Measurements from ENCODE around the gene CD164.

The CD164 gene

DNA sequence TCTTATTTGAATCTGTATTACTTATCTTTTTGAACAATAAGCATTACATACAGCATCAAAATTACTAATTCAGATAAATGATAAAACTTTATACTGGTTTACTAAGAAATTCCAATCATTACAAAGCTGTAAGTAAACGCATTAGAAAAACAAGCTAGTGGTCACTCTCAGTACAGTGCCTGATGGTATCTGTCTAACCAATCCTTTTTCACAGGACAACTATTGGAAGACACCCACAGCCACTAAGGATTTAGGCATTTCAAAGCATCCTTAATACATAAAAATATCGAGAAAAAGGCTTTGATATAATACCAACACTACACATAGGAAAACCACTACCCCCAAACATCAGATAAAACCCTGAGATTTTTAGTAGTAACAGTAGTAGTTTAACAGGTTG, 2.6 kb downstream of the CD164 start:
- no peak for ATAC-seq (ENCODE audit: low read depth)
- Histone ChIP-seq H3K27me3 (ENCODE audit: insufficient read depth, poor library complexity, severe bottlenecking) (no peaks in the 10 kb centered on the region), H3K9me3 (ENCODE audit: severe bottlenecking) (no peaks in the 10 kb centered on the region), H3K4me1 (ENCODE audit: insufficient read depth, poor library complexity, severe bottlenecking) (peaks cover 23% of the 10 kb centered on the region), H3K36me3 (ENCODE audit: low read depth) (peaks cover 50% of the 10 kb centered on the region), H3K4me3 (ENCODE audit: severe bottlenecking) (peak overlapping the region; percentile 78), H3K27ac (ENCODE audit: poor library complexity, severe bottlenecking) (no peak overlapping the region)
- DNase-seq (ENCODE audit: low spot score) = no peak
- TF ChIP-seq, protein P1, sequence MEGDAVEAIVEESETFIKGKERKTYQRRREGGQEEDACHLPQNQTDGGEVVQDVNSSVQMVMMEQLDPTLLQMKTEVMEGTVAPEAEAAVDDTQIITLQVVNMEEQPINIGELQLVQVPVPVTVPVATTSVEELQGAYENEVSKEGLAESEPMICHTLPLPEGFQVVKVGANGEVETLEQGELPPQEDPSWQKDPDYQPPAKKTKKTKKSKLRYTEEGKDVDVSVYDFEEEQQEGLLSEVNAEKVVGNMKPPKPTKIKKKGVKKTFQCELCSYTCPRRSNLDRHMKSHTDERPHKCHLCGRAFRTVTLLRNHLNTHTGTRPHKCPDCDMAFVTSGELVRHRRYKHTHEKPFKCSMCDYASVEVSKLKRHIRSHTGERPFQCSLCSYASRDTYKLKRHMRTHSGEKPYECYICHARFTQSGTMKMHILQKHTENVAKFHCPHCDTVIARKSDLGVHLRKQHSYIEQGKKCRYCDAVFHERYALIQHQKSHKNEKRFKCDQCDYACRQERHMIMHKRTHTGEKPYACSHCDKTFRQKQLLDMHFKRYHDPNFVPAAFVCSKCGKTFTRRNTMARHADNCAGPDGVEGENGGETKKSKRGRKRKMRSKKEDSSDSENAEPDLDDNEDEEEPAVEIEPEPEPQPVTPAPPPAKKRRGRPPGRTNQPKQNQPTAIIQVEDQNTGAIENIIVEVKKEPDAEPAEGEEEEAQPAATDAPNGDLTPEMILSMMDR (IDR thresholded peaks at IDR 0.05; ENCODE audit: poor library complexity, severe bottlenecking) = no peak

DNA sequence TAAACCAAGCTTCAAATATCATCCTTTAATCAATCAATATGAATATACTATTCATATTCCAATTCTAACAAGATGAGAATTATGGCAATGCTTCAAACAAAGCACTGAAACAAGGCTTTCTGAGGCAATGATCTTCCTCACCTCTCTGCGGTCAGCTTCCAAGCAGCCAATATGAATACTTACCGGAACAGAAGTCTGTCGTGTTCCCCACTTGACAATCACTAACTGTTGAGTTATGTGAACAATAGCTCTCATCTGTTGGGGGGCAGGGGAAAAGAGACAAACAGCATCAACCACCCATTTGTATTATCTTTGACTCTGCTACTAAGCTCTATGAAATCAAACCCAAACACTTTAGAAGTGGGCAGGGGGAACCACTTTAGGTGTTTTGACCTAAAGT, 4.5 kb downstream of the CD164 start:
- ATAC-seq (ENCODE audit: low read depth) (no peak), DNase-seq (ENCODE audit: low spot score) (no peak)
- peaks cover 9% of the 10 kb centered on the region for H3K4me1 ChIP-seq (ENCODE audit: insufficient read depth, poor library complexity, severe bottlenecking)
- H3K27me3 ChIP-seq (ENCODE audit: insufficient read depth, poor library complexity, severe bottlenecking) = no peaks in the 10 kb centered on the region
- TF ChIP-seq, protein P1 (IDR thresholded peaks at IDR 0.05; ENCODE audit: poor library complexity, severe bottlenecking) = no peak
- peaks cover 69% of the 10 kb centered on the region for H3K36me3 ChIP-seq (ENCODE audit: low read depth)
- H3K4me3 ChIP-seq (ENCODE audit: severe bottlenecking) = no peak overlapping the region
- H3K27ac ChIP-seq (ENCODE audit: poor library complexity, severe bottlenecking) = no peak overlapping the region
- H3K9me3 ChIP-seq (ENCODE audit: severe bottlenecking) = no peaks in the 10 kb centered on the region

DNA sequence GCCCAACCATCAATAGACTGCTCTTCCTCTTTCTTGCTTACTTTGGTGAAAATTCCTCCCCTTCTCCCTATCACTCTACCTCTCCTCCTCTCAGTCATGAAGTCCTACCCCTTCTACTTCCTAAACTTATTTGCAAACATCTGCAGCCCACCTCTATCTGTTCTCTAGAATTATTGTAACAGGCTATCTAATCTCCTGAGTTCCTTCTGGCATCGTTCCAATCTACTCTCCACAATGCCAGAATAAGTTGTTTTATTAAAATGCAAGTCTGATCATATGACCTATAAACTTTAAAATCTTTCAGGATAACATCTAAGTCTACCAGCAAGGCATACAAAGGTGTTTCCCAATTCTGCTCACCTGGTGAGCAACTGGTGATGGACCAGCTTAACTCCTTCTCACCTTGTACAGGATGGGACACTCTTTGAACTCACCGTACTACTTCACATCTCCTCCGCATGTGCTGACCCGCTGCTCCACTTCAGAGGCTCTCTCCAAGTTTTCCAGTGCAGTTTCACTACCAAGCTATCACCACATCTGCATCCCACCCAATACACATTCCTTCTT, 7.9 kb downstream of the CD164 start:
- H3K4me3 ChIP-seq (ENCODE audit: severe bottlenecking) = no peak overlapping the region
- peaks cover 93% of the 10 kb centered on the region for H3K36me3 ChIP-seq (ENCODE audit: low read depth)
- no peaks in the 10 kb centered on the region for H3K27me3 ChIP-seq (ENCODE audit: insufficient read depth, poor library complexity, severe bottlenecking)
- no peak overlapping the region for H3K27ac ChIP-seq (ENCODE audit: poor library complexity, severe bottlenecking)
- H3K4me1 ChIP-seq (ENCODE audit: insufficient read depth, poor library complexity, severe bottlenecking) = peaks cover 13% of the 10 kb centered on the region
- DNase-seq (ENCODE audit: low spot score) = no peak
- no peaks in the 10 kb centered on the region for H3K9me3 ChIP-seq (ENCODE audit: severe bottlenecking)
- no peak for ATAC-seq (ENCODE audit: low read depth)
- TF ChIP-seq, protein P1 (IDR thresholded peaks at IDR 0.05; ENCODE audit: poor library complexity, severe bottlenecking) = no peak

DNA sequence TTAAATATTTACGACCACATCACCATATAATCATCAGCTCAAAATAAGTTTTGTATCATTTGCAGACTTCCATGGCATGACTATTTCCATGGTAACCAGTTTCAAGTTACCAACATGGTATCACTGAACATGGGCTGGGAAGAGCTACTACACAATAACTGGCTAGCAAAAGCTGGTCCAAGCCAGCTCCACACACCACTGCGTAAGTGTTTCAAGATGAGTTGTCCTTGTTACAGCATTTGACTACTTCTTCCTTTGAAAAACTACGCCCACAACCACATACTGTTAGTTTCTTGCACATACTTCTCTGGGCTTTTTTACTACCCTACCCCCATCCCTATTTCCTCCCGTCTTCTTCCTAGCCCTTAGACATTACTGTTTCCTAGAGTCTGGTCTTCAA, 8.5 kb downstream of the CD164 start:
- H3K27me3 ChIP-seq (ENCODE audit: insufficient read depth, poor library complexity, severe bottlenecking) = no peaks in the 10 kb centered on the region
- H3K4me1 ChIP-seq (ENCODE audit: insufficient read depth, poor library complexity, severe bottlenecking) = peaks cover 10% of the 10 kb centered on the region
- H3K36me3 ChIP-seq (ENCODE audit: low read depth) = peaks cover 93% of the 10 kb centered on the region
- H3K4me3 ChIP-seq (ENCODE audit: severe bottlenecking) = no peak overlapping the region
- DNase-seq (ENCODE audit: low spot score) (no peak), ATAC-seq (ENCODE audit: low read depth) (no peak)
- H3K27ac ChIP-seq (ENCODE audit: poor library complexity, severe bottlenecking) = no peak overlapping the region
- H3K9me3 ChIP-seq (ENCODE audit: severe bottlenecking) = no peaks in the 10 kb centered on the region
- TF ChIP-seq, protein P1 (IDR thresholded peaks at IDR 0.05; ENCODE audit: poor library complexity, severe bottlenecking) = no peak

DNA sequence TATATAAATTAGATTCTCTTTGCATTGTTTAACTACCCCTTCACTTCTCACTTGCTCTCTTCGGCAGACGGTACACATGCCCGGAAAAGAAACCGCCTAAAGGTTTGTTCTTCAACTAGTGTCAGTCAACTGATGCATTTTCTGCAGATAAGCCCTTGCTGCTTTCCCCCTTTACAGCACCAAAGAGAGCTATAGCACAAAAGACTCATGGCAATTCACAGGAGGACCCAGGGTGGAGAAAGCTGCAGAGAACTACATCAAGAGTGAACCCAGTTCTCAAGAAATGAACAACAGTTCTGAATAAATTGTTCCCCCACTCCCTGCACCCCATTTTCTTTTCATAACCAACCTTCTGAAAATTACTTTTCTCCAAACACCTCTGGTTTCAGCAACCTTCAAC, 8.9 kb downstream of the CD164 start:
- Histone ChIP-seq H3K27ac (ENCODE audit: poor library complexity, severe bottlenecking) (no peak overlapping the region), H3K4me1 (ENCODE audit: insufficient read depth, poor library complexity, severe bottlenecking) (peaks cover 10% of the 10 kb centered on the region), H3K36me3 (ENCODE audit: low read depth) (peaks cover 94% of the 10 kb centered on the region), H3K4me3 (ENCODE audit: severe bottlenecking) (no peak overlapping the region), H3K27me3 (ENCODE audit: insufficient read depth, poor library complexity, severe bottlenecking) (no peaks in the 10 kb centered on the region), H3K9me3 (ENCODE audit: severe bottlenecking) (no peaks in the 10 kb centered on the region)
- no peak for DNase-seq (ENCODE audit: low spot score)
- no peak for ATAC-seq (ENCODE audit: low read depth)
- TF ChIP-seq, protein P1 (IDR thresholded peaks at IDR 0.05; ENCODE audit: poor library complexity, severe bottlenecking) = no peak

All from RWPE2 (cell line).